Spleen (tissue), 11 donors: ENCODE results near the gene CLASP1. TPM values are rescaled to one million over a fixed set of nuclear protein-coding genes. Genes with fewer than 3 reads are reported as not detected.

Experiments
- DNase-seq: peaks from one replicate; pipeline ENCODE4 v3.0.0-alpha.2; 2020
- H3K27ac ChIP-seq, 8 donors: fragments of 200-600 bp; sonication (generic) in 7 of 8; 1 replicate in 4 of 8; 2 replicates in 4 of 8; pipeline versions ENCODE4 v1.5.0 to v1.8.0; 2016 to 2021; ENCODE audit warnings: inconsistent platforms in 4 of 8, mild to moderate bottlenecking in 4 of 8, moderate library complexity in 1 of 8
- H3K27me3 ChIP-seq, 7 donors: fragments of 200-600 bp; sonication (generic) in 6 of 7; replicated peaks in 1 of 7; 1 replicate in 4 of 7; 2 replicates in 3 of 7; pipeline versions ENCODE4 v1.5.0 to v1.8.0; 2016 to 2021; ENCODE audit warnings: inconsistent platforms in 3 of 7, mild to moderate bottlenecking in 1 of 7
- H3K36me3 ChIP-seq, 6 donors: fragments of 200-600 bp; sonication (generic) in 5 of 6; 1 replicate in 4 of 6; 2 replicates in 2 of 6; pipeline versions ENCODE4 v1.5.0 to v1.8.0; 2016 to 2021; ENCODE audit warnings: inconsistent platforms in 2 of 6
- H3K4me1 ChIP-seq, 6 donors: fragments of 200-600 bp; sonication (generic) in 5 of 6; 1 replicate in 3 of 6; 2 replicates in 3 of 6; pipeline versions ENCODE4 v1.5.0 to v1.8.0; 2016 to 2021; ENCODE audit warnings: inconsistent platforms in 3 of 6
- H3K4me3 ChIP-seq, 8 donors: fragments of 200-600 bp; sonication (generic) in 7 of 8; 1 replicate in 4 of 8; 2 replicates in 4 of 8; pipeline versions ENCODE4 v1.5.0 to v1.8.0; 2016 to 2021; ENCODE audit warnings: inconsistent platforms in 4 of 8, mild to moderate bottlenecking in 4 of 8, moderate library complexity in 2 of 8
- H3K9me3 ChIP-seq, 8 donors: fragments of 200-600 bp; sonication (generic) in 7 of 8; 1 replicate in 4 of 8; 2 replicates in 4 of 8; pipeline versions ENCODE4 v1.5.0 to v1.8.0; 2016 to 2021; ENCODE audit warnings: inconsistent platforms in 4 of 8
- CTCF ChIP-seq, 11 experiments: fragments of 200-600 bp in 7 of 11; fragments of 450-650 bp in 4 of 11; sonication (generic) in 4 of 11; IDR thresholded peaks in 8 of 11; conservative IDR thresholded peaks in 3 of 11; 1 replicate in 7 of 11; 2 replicates in 4 of 11; pipeline versions ENCODE4 v1.4.0 to v1.8.0; 2016 to 2021; ENCODE audit warnings: antibody characterized with exemption in 11 of 11, inconsistent platforms in 4 of 11, mild to moderate bottlenecking in 1 of 11
- POLR2A ChIP-seq, 3 donors: fragments of 450-650 bp; IDR thresholded peaks; one replicate each; pipeline ENCODE4 v1.5.1; 2017; ENCODE audit warnings: antibody characterized with exemption in 3 of 3, mild to moderate bottlenecking in 1 of 3
- POLR2AphosphoS5 ChIP-seq, 3 donors: sonication (generic); formaldehyde crosslinking; IDR thresholded peaks; one replicate each; pipeline ENCODE4 v1.5.1; 2017; ENCODE audit warnings: antibody characterized with exemption in 3 of 3
- whole genome bisulfite sequencing, 5 donors: extraction: QIAGEN DNeasy Blood & Tissue Kit in 3 of 5; methylation state at CpG; one replicate each; pipeline versions ENCODE4 v1.1.5 to v1.1.7; 2013 to 2018; 5-methylcytosine and 5-hydroxymethylcytosine counted together
- intact Hi-C: fragments of 100-400 bp; cut with DNase I; formaldehyde crosslinking; loops from one replicate; pipeline ENCODE4 v1.15.0; 2023; ENCODE audit warnings: low total_unique reads
- polyA plus RNA-seq, 3 donors: library from polyadenylated mRNA; stranded (reverse); fragments of 200-250 nt; gene quantifications; one replicate each; pipeline ENCODE4 v1.2.1, GENCODE V29; 2013
- total RNA-seq, 7 donors: library from RNA; depleted of rRNA in 3 of 7; stranded (reverse); fragments of >200 nt in 3 of 7; fragmentation: NEBNext Ultra II Directional in 4 of 7; extraction: Animal tissue kit (Norgen Biotek cat#: 25700) in 4 of 7; gene quantifications; one replicate each; pipeline versions ENCODE4 v1.1.0 to v1.2.1, GENCODE V29; 2016 to 2021
- donor health status: healthy with polysubstance abuse.
- donor health status: DM: no; HTN: no; CAD: no; lungs with moderate emphysema.
- donor health status: DM: no; HTN: no; CAD: no.
- donor health status: Bipolar disorder and iron deficiency.
- donor health status: healthy.
- donor health status: DM: no; HTN: no; CAD: no.
- donor health status: DM: yes; HTN: yes; CAD: no.

CLASP1 gene
- total and polyA plus RNA-seq, 10 donors: 4.0 to 103 (median 71.7) TPM

- no peaks in the 10 kb centered on the region for H3K27me3 ChIP-seq
- H3K4me1 ChIP-seq: peaks cover 0 to 51% (median 10%) of the 10 kb centered on the region in 6 donors
- intact Hi-C loops: no loop called here
- H3K36me3 ChIP-seq: peaks cover 0 to 16% (median 0%) of the 10 kb centered on the region in 6 donors
- H3K27ac ChIP-seq: no peak overlapping the region
- H3K9me3 ChIP-seq: no peaks in the 10 kb centered on the region
- no peak overlapping the region for H3K4me3 ChIP-seq
- DNase-seq: no peak
- WGBS, 5 donors: 49 to 74% (median 64%) methylated on average over 1 of the region's 1 CpG
- no peak for TF ChIP-seq POLR2A (IDR thresholded peaks at IDR 0.05)
- TF ChIP-seq CTCF (IDR thresholded peaks at IDR 0.05 in 8 of 11, conservative IDR thresholded peaks at IDR 0.05 in 3 of 11): no peak
- no peak for TF ChIP-seq POLR2AphosphoS5 (IDR thresholded peaks at IDR 0.05)
Measured at GRCh38 chr2:121577381-121577780, 71.9 kb downstream of the CLASP1 start.

- H3K27me3 ChIP-seq: no peaks in the 10 kb centered on the region
Measured at GRCh38 chr2:121576263-121576662, 73.0 kb downstream of the CLASP1 start.

GRCh38 chr2:121575800-121576199, 73.5 kb downstream of the CLASP1 start:
- no peak for TF ChIP-seq POLR2AphosphoS5 (IDR thresholded peaks at IDR 0.05)
- no peak for TF ChIP-seq POLR2A (IDR thresholded peaks at IDR 0.05)
- no peak for TF ChIP-seq CTCF (IDR thresholded peaks at IDR 0.05 in 8 of 11, conservative IDR thresholded peaks at IDR 0.05 in 3 of 11)
- no peak overlapping the region for H3K4me3 ChIP-seq
- no peak overlapping the region for H3K27ac ChIP-seq
- intact Hi-C loops: no loop called here
- WGBS, 5 donors: 92 to 97% (median 95%) methylated on average over 3 of the region's 3 CpGs
- H3K27me3 ChIP-seq: no peaks in the 10 kb centered on the region
- H3K4me1 ChIP-seq: peaks cover 0 to 48% (median 10%) of the 10 kb centered on the region in 6 donors
- peaks cover 0 to 27% (median 0%) of the 10 kb centered on the region in 6 donors for H3K36me3 ChIP-seq
- no peaks in the 10 kb centered on the region for H3K9me3 ChIP-seq
- no peak for DNase-seq

More at GRCh38 chr2:121576263-121576662, 73.0 kb downstream of the CLASP1 start:
- DNase-seq: no peak
- Histone ChIP-seq H3K9me3 (no peaks in the 10 kb centered on the region), H3K36me3 (peaks cover 0 to 27% (median 0%) of the 10 kb centered on the region in 6 donors), H3K4me1 (peaks cover 0 to 48% (median 10%) of the 10 kb centered on the region in 6 donors), H3K27ac (no peak overlapping the region), H3K4me3 (no peak overlapping the region)
- WGBS, 5 donors: 49 to 72% (median 57%) methylated on average over 1 of the region's 1 CpG
- intact Hi-C loops: no loop called here
- TF ChIP-seq POLR2A (IDR thresholded peaks at IDR 0.05): no peak
- TF ChIP-seq POLR2AphosphoS5 (IDR thresholded peaks at IDR 0.05): no peak
- TF ChIP-seq CTCF (IDR thresholded peaks at IDR 0.05 in 8 of 11, conservative IDR thresholded peaks at IDR 0.05 in 3 of 11): no peak

- TF ChIP-seq POLR2A (IDR thresholded peaks at IDR 0.05) (no peak), POLR2AphosphoS5 (IDR thresholded peaks at IDR 0.05) (no peak), CTCF (IDR thresholded peaks at IDR 0.05 in 8 of 11, conservative IDR thresholded peaks at IDR 0.05 in 3 of 11) (no peak)
- WGBS, 5 donors: 65 to 89% (median 82%) methylated on average over 2 of the region's 2 CpGs
- Histone ChIP-seq H3K36me3 (peaks cover 0 to 40% (median 0%) of the 10 kb centered on the region in 6 donors), H3K4me3 (no peak overlapping the region), H3K27ac (no peak overlapping the region), H3K27me3 (no peaks in the 10 kb centered on the region), H3K9me3 (no peaks in the 10 kb centered on the region), H3K4me1 (peaks cover 0 to 26% (median 6%) of the 10 kb centered on the region in 6 donors)
- DNase-seq: no peak
- intact Hi-C loops: no loop called here
Measured at GRCh38 chr2:121570667-121571055, 78.6 kb downstream of the CLASP1 start.
